PC-9 (cell line): ENCODE data around the gene ZNF300.

ENCODE experiments used
- CTCF ChIP-seq: fragments of 200-600 bp; sonication (generic); conservative IDR thresholded peaks from 2 replicates; pipeline ENCODE4 v1.6.1; 2017; ENCODE audit warnings: mixed run types, antibody characterized with exemption, mild to moderate bottlenecking, moderate library complexity
- EZH2 ChIP-seq: fragments of 200-600 bp; sonication (generic); IDR thresholded peaks from 2 replicates; pipeline ENCODE4 v1.8.0; 2017; ENCODE audit warnings: antibody characterized with exemption, low read depth

- TF ChIP-seq CTCF (no peak), EZH2 (no peak)
Observed at GRCh38 chr5:150931368-150931965, 26.7 kb upstream of the ZNF300 start.
